ENCODE data around the gene STX16. TPM values are rescaled to one million over a fixed set of nuclear protein-coding genes. Genes with fewer than 3 reads are reported as not detected.

Gene STX16
- total RNA-seq, 4 donors from 2014 or later = 70.2 to 148 (median 85.9) TPM

DNA sequence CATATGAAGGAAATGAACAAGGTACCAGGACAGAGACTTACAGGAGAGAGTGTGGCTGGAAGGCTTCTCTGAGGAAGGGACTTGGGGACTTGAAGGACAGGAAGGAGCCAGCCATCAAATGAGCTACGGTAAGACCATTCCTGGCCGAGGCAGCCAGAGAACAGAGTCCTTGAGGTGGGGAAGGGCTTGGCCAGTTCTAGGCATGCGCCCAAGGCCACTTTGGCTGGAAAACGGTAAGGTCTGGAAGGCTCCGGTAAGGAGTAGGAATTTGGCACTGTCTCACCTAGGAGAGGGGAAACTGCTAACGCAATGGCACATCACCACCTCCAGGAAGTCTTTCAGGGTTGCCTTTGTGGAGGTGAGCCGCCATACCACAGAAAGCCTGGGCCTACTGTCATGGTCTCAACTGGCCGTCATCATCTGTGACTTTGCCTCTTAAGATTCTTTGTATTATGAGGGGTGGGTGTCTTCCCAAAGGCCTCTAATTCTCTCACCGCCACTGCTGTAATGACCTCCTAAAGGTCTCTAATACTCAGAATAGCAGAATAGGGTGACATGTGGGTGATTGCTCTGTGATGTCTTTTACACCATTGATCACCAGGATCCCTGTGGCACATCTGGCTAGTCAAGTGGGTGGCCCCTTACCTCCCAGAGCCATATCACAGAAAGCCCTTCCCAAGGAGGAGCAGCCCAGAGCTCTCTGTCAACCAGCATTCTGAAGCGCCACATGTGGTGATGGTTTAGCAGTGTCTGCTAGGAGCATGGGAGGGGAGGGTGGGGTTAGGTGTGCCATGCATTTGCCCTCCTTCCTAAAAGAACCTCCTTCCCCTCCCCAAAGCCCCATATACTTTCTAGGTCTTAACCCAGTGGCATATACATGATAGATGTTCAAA is 17.7 kb upstream of the STX16 start:
- DNase-seq (ENCODE audit: low spot score in 2 of 2) = no peak
- Histone ChIP-seq H3K27me3 (no peaks in the 10 kb centered on the region), H3K36me3 (no peaks in the 10 kb centered on the region), H3K4me1 (peaks cover 0 to 17% (median 0%) of the 10 kb centered on the region in 4 donors), H3K9me3 (no peaks in the 10 kb centered on the region), H3K4me3 (no peak overlapping the region), H3K27ac (no peak overlapping the region)
- TF ChIP-seq, protein P1, sequence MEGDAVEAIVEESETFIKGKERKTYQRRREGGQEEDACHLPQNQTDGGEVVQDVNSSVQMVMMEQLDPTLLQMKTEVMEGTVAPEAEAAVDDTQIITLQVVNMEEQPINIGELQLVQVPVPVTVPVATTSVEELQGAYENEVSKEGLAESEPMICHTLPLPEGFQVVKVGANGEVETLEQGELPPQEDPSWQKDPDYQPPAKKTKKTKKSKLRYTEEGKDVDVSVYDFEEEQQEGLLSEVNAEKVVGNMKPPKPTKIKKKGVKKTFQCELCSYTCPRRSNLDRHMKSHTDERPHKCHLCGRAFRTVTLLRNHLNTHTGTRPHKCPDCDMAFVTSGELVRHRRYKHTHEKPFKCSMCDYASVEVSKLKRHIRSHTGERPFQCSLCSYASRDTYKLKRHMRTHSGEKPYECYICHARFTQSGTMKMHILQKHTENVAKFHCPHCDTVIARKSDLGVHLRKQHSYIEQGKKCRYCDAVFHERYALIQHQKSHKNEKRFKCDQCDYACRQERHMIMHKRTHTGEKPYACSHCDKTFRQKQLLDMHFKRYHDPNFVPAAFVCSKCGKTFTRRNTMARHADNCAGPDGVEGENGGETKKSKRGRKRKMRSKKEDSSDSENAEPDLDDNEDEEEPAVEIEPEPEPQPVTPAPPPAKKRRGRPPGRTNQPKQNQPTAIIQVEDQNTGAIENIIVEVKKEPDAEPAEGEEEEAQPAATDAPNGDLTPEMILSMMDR (IDR thresholded peaks at IDR 0.05) = no peak
- TF ChIP-seq EP300 (IDR thresholded peaks at IDR 0.05) = no peak
- TF ChIP-seq POLR2A (IDR thresholded peaks at IDR 0.05) = no peak
- 93 to 97% methylated on average over 10 of the region's 10 CpGs for WGBS, 2 donors

DNA sequence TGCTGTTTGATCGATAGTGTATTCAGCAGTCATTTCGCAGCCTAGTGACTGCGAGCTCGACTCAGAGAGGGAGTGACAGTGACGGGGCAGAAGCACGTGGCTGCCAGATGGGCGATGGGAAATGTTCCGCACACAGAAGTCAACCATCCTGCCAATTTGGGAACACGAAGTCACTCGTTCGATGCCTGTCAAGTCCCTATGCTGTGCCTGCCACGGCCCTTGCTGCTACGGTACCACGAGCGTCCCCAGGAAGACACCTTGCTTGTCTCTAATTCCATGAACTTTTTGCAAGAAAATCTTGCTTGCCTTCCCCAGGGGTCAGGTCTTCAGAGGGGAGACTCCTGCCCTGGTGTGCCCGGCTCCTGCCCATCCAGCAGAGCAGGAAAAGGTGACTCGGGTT is 17.0 kb upstream of the STX16 start:
- DNase-seq (ENCODE audit: low spot score in 2 of 2) = no peak
- Histone ChIP-seq H3K27ac (peak overlapping the region in 1 of 4 donors; percentile 29), H3K9me3 (no peaks in the 10 kb centered on the region), H3K27me3 (no peaks in the 10 kb centered on the region), H3K4me1 (peaks cover 0 to 17% (median 0%) of the 10 kb centered on the region in 4 donors), H3K36me3 (no peaks in the 10 kb centered on the region), H3K4me3 (no peak overlapping the region)
- TF ChIP-seq, protein P1 (IDR thresholded peaks at IDR 0.05) = no peak
- TF ChIP-seq EP300 (IDR thresholded peaks at IDR 0.05) = no peak
- TF ChIP-seq POLR2A (IDR thresholded peaks at IDR 0.05) = no peak
- 75 to 79% methylated on average over 17 of the region's 17 CpGs for WGBS, 2 donors

DNA sequence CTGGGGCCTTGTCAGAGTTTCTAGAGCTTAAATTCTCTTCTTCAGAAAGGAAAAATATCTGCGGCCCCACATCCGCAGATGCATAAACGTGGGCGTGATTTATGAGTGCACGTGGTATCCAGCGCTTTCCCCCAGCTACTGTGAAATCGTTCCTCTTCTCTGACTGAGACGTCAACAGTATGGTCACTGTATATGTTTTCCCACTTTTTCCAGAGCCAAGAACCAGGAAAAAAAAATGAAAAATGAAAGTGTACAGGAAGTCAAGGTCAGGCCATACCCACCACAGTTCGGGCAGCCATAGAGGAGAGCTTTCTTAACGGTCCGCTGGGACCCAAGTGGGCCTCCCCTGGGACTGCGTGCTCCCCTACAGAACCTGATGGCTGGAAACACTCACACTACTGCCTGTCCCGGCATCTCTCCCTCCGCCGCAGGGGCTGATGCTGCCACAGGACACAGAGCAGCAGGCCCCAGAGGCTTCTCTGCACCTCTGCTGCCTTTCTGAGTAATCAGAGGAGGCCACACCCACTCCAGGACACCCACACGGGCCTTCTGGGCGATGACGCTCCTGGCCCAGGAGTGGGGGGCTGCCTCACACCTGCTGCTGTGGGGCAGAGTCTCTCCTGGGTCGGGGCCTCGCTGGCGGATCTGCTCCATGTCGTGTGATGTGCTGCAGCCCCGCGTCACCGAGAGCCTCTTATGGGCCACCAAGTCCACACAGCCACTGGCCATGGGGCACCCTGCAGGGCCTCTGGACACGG is 16.4 kb upstream of the STX16 start:
- Histone ChIP-seq H3K27me3 (no peaks in the 10 kb centered on the region), H3K9me3 (no peaks in the 10 kb centered on the region), H3K27ac (peak overlapping the region in 2 of 4 donors; percentile 29 to 57), H3K4me1 (peaks cover 0 to 17% (median 0%) of the 10 kb centered on the region in 4 donors), H3K4me3 (no peak overlapping the region), H3K36me3 (no peaks in the 10 kb centered on the region)
- DNase-seq (ENCODE audit: low spot score in 2 of 2) = no peak
- TF ChIP-seq EP300 (IDR thresholded peaks at IDR 0.05) (no peak), POLR2A (IDR thresholded peaks at IDR 0.05) (no peak)
- TF ChIP-seq, protein P1 (IDR thresholded peaks at IDR 0.05) = no peak
- 22 to 29% methylated on average over 15 to 17 of the region's 26 CpGs for WGBS, 2 donors

DNA sequence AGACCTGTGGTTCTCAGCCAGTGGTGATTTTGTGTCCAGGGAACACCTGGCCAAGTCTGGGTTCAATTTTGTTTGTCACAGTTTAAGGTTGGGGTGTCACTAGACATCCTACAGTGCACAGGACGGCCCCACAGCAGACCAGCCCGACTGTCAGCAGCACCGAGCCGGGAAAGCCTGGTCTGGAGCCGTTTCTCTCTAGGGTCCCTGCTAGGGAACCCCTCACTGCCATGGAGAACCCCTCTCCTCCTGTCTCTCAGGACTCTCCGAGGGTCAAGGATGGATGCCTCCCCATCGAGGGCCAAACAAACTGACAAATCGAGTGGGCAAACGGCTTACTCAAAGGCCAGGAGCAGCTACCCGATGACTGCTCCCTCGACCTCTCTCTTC is 15.8 kb upstream of the STX16 start:
- DNase-seq (ENCODE audit: low spot score in 2 of 2) = no peak
- no peaks in the 10 kb centered on the region for H3K9me3 ChIP-seq
- no peaks in the 10 kb centered on the region for H3K27me3 ChIP-seq
- H3K4me1 ChIP-seq = peaks cover 0 to 17% (median 0%) of the 10 kb centered on the region in 4 donors
- H3K36me3 ChIP-seq = no peaks in the 10 kb centered on the region
- 79 to 80% methylated on average over 11 of the region's 11 CpGs for WGBS, 2 donors
- H3K27ac ChIP-seq = peak overlapping the region in 1 of 4 donors; percentile 57
- H3K4me3 ChIP-seq = no peak overlapping the region
- TF ChIP-seq POLR2A (IDR thresholded peaks at IDR 0.05) (no peak), EP300 (IDR thresholded peaks at IDR 0.05) (no peak)
- TF ChIP-seq, protein P1 (IDR thresholded peaks at IDR 0.05) = no peak

All from tibial nerve (tissue), 4 donors.